Measurements from ENCODE around the gene LCN6.
A peak's percentile ranks its signal among the peaks of the same experiment; 100 is the strongest.

The LCN6 gene

GRCh38 chr9:136697821-136698526, 50.4 kb downstream of the LCN6 start:
- no peak for FAIRE-seq

DNA sequence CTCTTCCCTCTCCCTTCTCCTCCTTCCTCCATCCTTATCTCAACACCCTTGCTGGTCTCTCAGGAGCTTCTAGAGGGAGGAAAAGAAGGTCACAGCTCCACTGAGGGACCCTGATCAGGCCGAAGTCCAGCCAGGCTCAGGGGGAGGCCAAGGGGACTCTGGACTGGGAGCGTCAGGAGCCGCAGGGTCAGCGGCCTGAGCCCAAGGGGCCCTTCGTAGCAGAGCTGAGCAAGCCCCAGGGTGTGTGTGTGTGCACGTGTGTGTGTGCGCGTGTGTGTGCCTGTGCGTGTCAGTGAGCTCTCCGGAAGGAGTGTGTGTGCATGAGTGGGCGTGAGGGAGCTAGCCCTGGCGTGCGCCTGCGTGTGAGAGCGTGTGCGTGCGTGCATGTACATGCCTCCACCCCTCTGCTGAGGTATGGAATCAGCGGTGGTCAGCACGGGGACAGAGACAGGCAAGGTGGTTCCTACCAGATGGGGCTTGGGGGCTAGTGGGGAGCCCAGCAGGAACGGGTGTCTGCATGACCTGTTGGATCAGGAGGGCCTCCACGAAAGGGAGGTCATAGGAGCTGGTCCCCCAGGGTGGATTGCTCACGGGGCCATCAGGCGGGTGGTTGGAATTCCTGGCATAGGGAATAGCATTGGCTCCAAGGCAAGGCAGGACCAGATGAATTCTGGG, 51.0 kb downstream of the LCN6 start:
- DNase-seq (ENCODE audit: extremely low spot score, insufficient read length, low read depth) (no peak), FAIRE-seq (no peak)

More at GRCh38 chr9:136697821-136698526, 50.4 kb downstream of the LCN6 start:
- no peak for DNase-seq (ENCODE audit: extremely low spot score, insufficient read length, low read depth)

GRCh38 chr9:136696502-136696901, 51.8 kb downstream of the LCN6 start:
- DNase-seq (ENCODE audit: extremely low spot score, insufficient read length, low read depth) (no peak), FAIRE-seq (no peak)

DNA sequence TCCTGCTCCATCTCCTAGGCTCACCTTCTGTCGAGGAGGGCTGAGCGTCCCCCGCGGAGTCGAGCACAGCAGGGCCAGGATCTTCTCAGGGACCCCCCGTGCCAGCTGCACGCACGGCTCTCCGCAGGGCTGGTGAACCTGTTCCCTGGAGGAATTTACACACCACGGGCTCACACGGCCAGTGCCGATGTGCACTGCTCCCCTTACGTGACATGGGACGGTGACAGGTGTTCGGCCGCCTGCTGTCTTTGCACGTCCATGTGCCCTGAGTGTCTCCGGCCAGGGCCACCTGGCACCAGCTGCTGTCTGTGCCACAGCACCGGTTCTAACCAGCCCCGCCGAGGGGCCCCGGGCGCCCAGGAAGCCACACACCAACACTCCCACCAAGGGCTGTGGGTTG, 52.4 kb downstream of the LCN6 start:
- no peak for FAIRE-seq
- DNase-seq (ENCODE audit: extremely low spot score, insufficient read length, low read depth), result no peak

DNA sequence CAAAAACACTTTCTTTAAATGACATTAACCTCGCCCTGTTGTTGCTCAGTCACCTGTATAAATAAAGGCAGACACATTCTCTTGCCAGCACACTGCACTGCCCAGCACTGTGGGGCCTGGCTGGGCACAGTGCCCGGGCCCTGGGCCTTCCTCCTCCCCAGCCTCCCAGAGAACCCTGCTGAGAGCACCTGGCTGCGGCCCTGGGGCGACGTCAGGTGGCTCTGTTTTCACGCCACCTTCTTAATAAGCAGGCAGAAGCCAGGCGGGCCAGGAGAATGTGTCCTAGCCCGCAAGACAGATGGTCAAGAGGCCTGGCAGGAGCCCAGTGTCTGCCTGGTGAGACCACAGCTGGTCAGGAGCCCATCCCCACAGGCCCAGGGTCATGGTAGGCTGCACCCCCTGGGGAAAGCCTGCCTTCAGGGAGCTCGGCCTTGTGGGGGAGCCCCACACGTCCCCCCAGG, 52.9 kb downstream of the LCN6 start:
- DNase-seq (ENCODE audit: extremely low spot score, insufficient read length, low read depth), result no peak
- no peak for FAIRE-seq

DNA sequence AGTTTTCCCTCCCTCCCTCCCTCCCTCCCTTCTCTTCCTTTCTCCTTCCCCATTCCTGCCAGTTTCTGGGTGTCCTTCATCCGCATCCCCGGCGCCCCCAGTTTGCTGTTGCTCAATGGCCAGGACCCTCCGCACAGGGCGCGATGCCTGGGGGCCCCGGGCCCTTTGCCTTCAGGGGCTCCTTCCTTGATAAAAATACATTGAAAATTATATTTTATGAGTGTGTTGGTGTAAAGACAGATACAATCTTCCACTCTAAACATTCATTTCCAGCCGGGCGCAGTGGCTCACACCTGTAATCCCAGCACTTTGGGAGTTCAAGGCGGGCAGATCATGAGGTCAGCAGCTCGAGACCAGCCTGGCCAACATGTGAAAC, 53.5 kb downstream of the LCN6 start:
- DNase-seq (ENCODE audit: extremely low spot score, insufficient read length, low read depth), result no peak
- FAIRE-seq, result no peak

DNA sequence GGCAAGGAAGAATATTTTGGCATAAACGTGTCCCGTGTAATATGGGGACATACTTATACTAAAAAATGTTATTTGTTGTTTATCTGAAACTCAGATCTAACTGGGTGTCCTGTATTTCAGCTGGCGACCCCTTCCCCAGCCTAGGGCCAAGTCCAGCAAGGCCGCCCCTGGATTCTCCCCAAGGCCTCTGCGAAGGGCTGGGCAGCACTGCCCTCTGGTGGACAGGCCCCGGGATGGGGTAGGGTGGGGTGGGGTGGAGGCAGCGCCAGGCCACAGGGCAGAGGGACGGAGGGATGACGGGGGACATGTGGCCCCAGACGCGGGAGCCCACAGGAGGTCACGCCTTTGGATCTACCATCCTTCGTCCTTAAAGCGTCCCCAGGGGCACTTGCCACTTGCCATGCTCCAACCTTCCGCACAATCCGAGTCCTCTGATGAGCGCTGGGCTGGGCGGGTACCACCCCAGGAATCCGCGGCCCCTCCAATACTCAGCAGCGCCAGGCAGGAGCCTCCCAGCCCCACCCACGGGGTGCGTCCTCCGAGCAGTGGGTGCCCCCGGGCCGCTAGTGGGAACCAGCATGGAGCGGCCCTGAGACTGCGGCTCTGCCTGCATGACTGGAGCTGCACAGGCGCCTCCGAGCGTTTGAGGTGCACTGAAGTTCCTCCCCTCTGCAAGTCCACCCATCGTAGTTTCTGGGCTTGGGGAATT, 54.0 kb downstream of the LCN6 start:
- FAIRE-seq, result peak; percentile 5

More for the DNA sequence above, 54.0 kb downstream of the LCN6 start:
- DNase-seq (ENCODE audit: extremely low spot score, insufficient read length, low read depth), result no peak

Measured in GM18507 (cell line).